Neutrophil (primary cell): ENCODE data around the gene MTA2.
"Not testable (repeated sequence)": the region's sequence is repeated elsewhere in the genome, so short reads cannot be mapped to it uniquely, and the experiment has no call there.

ENCODE experiments used
- H3K27ac ChIP-seq: fragments of 200-600 bp; sonication (generic); 2 replicates; pipeline ENCODE4 v1.5.1; 2016; ENCODE audit warnings: mild to moderate bottlenecking, moderate library complexity
- H3K27me3 ChIP-seq: fragments of 200-600 bp; sonication (generic); 2 replicates; pipeline ENCODE4 v1.6.0; 2016; ENCODE audit warnings: mild to moderate bottlenecking
- H3K36me3 ChIP-seq: fragments of 200-600 bp; sonication (generic); 2 replicates; pipeline ENCODE4 v1.5.1; 2017
- H3K4me1 ChIP-seq, 2 experiments: fragments of 200-600 bp in 1 of 2; sonication (generic) in 1 of 2; 1 replicate in 1 of 2; 2 replicates in 1 of 2; pipeline versions ENCODE4 v1.5.1 to v1.6.1; 2013 to 2016; ENCODE audit warnings: low read depth in 1 of 2, low read length in 1 of 2, mild to moderate bottlenecking in 1 of 2, moderate library complexity in 1 of 2; ENCODE audit not compliant: control insufficient read depth in 1 of 2, insufficient read depth in 1 of 2
- H3K4me3 ChIP-seq, 2 experiments: fragments of 200-600 bp in 1 of 2; sonication (generic) in 1 of 2; 1 replicate in 1 of 2; 2 replicates in 1 of 2; pipeline ENCODE4 v1.5.1; 2013 to 2016; ENCODE audit warnings: low read depth in 1 of 2, low read length in 1 of 2, mild to moderate bottlenecking in 1 of 2, moderate library complexity in 1 of 2
- H3K9me3 ChIP-seq: fragments of 200-600 bp; sonication (generic); 2 replicates; pipeline ENCODE4 v1.5.1; 2016
- CTCF ChIP-seq: fragments of 200-600 bp; sonication (generic); IDR thresholded peaks from 2 replicates; pipeline ENCODE4 v1.5.1; 2016; ENCODE audit warnings: antibody characterized with exemption

MTA2 gene

GRCh38 chr11:62554387-62555167, 47.1 kb downstream of the MTA2 start:
- Histone ChIP-seq H3K4me3 (no peak overlapping the region), H3K4me1 (peaks cover 13 to 14% of the 10 kb centered on the region in 2 experiments), H3K9me3 (no peaks in the 10 kb centered on the region), H3K27ac (no peak overlapping the region), H3K27me3 (peaks cover 47% of the 10 kb centered on the region), H3K36me3 (peaks cover 29% of the 10 kb centered on the region)
- TF ChIP-seq CTCF = no peak

- Histone ChIP-seq H3K4me1 (peaks cover 13 to 14% of the 10 kb centered on the region in 2 experiments), H3K27ac (no peak overlapping the region), H3K4me3 (no peak overlapping the region), H3K36me3 (peaks cover 23% of the 10 kb centered on the region), H3K9me3 (no peaks in the 10 kb centered on the region), H3K27me3 (peaks cover 53% of the 10 kb centered on the region)
- no peak for TF ChIP-seq CTCF
Measured at GRCh38 chr11:62553839-62554361, 47.8 kb downstream of the MTA2 start.

GRCh38 chr11:62553080-62553838, 48.4 kb downstream of the MTA2 start:
- peaks cover 17% of the 10 kb centered on the region for H3K36me3 ChIP-seq
- H3K9me3 ChIP-seq = no peaks in the 10 kb centered on the region
- H3K4me3 ChIP-seq = no peak overlapping the region
- H3K27ac ChIP-seq = no peak overlapping the region
- peaks cover 13 to 14% of the 10 kb centered on the region in 2 experiments for H3K4me1 ChIP-seq
- H3K27me3 ChIP-seq = peaks cover 60% of the 10 kb centered on the region
- no peak for TF ChIP-seq CTCF

- Histone ChIP-seq H3K4me1 (peaks cover 13 to 14% of the 10 kb centered on the region in 2 experiments), H3K9me3 (no peaks in the 10 kb centered on the region), H3K36me3 (peaks cover 12% of the 10 kb centered on the region), H3K4me3 (no peak overlapping the region), H3K27ac (no peak overlapping the region), H3K27me3 (peaks cover 66% of the 10 kb centered on the region)
- no peak for TF ChIP-seq CTCF
Measured at GRCh38 chr11:62552485-62553079, 49.1 kb downstream of the MTA2 start.

GRCh38 chr11:62550478-62550877, 51.2 kb downstream of the MTA2 start:
- H3K4me1 ChIP-seq = peaks cover 8 to 17% of the 10 kb centered on the region in 2 experiments
- not testable (repeated sequence) for H3K4me3 ChIP-seq, H3K36me3 ChIP-seq, H3K9me3 ChIP-seq, H3K27ac ChIP-seq
- peaks cover 88% of the 10 kb centered on the region for H3K27me3 ChIP-seq
